K562 (cell line): Measurements from ENCODE around the gene SPCS2.

Source experiments
- JUNB ChIP-seq: fragments of 450-650 bp; formaldehyde crosslinking; conservative IDR thresholded peaks from 2 replicates; pipeline ENCODE4 v1.4.0; 2020; ENCODE audit warnings: mild to moderate bottlenecking
- TCF7 ChIP-seq: sonication (generic); IDR thresholded peaks from 2 replicates; pipeline ENCODE4 v1.6.1; 2016; ENCODE audit warnings: antibody characterized with exemption, borderline replicate concordance
- TF ChIP-seq, protein P1 (sequence below), 3 experiments: IDR thresholded peaks in 2 of 3; conservative IDR thresholded peaks in 1 of 3; 2 replicates each; pipeline ENCODE4 v1.5.1; 2011 to 2012; ENCODE audit warnings: low read length in 3 of 3, mild to moderate bottlenecking in 3 of 3, control low read depth in 2 of 3, improper control_type of control experiment in 1 of 3, inconsistent platforms in 1 of 3, low read depth in 1 of 3, mixed read lengths in 1 of 3, moderate library complexity in 1 of 3; ENCODE audit not compliant: insufficient read depth in 2 of 3
- TF ChIP-seq, protein P2 (sequence below): fragments of 250-450 bp; sonication (Bioruptor Pico); IDR thresholded peaks from 2 replicates; pipeline ENCODE4 v1.8.0; 2021; ENCODE audit warnings: moderate library complexity, mild to moderate bottlenecking, inconsistent platforms

DNA sequence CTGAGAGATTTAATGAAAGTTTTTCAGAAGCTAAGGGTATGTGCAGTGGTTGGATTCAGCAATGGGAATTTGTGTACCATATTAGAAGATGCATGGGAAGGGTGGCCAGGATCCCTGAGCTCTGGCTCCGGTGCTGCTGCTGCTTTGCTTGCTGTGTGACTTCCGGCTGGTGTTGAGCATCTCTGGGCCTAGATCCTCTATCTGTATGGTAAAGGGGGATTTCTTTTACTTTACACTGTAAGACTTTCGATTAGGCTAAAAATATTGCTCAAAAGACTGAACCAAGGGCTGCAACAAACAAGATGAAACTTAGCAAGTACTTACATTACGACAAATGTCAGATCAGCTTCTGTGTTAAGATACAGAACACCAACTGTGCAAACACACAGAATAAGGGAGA is 39.3 kb upstream of the SPCS2 start:
- no peak for TF ChIP-seq JUNB (CRISPR knock-in tag)
- no peak for TF ChIP-seq TCF7
- TF ChIP-seq, protein P1, sequence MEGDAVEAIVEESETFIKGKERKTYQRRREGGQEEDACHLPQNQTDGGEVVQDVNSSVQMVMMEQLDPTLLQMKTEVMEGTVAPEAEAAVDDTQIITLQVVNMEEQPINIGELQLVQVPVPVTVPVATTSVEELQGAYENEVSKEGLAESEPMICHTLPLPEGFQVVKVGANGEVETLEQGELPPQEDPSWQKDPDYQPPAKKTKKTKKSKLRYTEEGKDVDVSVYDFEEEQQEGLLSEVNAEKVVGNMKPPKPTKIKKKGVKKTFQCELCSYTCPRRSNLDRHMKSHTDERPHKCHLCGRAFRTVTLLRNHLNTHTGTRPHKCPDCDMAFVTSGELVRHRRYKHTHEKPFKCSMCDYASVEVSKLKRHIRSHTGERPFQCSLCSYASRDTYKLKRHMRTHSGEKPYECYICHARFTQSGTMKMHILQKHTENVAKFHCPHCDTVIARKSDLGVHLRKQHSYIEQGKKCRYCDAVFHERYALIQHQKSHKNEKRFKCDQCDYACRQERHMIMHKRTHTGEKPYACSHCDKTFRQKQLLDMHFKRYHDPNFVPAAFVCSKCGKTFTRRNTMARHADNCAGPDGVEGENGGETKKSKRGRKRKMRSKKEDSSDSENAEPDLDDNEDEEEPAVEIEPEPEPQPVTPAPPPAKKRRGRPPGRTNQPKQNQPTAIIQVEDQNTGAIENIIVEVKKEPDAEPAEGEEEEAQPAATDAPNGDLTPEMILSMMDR (IDR thresholded peaks at IDR 0.05 in 2 of 3, conservative IDR thresholded peaks at IDR 0.05 in 1 of 3; ENCODE audit: insufficient read depth in 2 of 3, low read depth in 1 of 3, low read length in 3 of 3) = no peak
- TF ChIP-seq, protein P2, sequence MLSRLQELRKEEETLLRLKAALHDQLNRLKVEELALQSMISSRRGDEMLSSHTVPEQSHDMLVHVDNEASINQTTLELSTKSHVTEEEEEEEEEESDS (CRISPR knock-in tag) = no peak
